HG02678 (cell line): ENCODE results near the gene CFAP74.
"Not testable (repeated sequence)": the region's sequence is repeated elsewhere in the genome, so short reads cannot be mapped to it uniquely, and the experiment has no call there.

Source experiments
- ATAC-seq: cut with Tn5 transposase; IDR thresholded peaks from one replicate; pipeline ENCODE4 v1.9.1; 2021; ENCODE audit warnings: mild to moderate bottlenecking, moderate library complexity; ENCODE audit not compliant: unreplicated experiment

CFAP74 gene

DNA sequence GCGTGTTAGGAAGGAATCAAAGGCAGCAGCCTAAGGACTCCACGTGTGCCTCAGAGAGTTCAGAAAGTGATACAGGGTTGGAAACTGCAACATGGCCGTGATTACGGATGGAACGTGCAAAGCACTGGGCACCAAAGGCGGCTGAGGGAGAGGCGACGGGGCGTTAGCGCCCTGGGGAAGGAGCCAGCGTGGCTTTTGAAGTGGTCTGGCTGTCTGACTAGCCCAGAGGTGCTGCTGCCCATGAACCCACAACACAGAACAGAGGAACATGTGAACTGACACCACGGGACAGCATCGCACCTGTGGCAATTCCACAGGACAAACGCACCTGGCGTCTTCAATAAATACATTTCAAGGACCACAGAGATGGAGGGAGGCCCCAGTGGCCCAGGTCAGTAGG lies 66.5 kb downstream of the CFAP74 start:
- no peak for ATAC-seq

DNA sequence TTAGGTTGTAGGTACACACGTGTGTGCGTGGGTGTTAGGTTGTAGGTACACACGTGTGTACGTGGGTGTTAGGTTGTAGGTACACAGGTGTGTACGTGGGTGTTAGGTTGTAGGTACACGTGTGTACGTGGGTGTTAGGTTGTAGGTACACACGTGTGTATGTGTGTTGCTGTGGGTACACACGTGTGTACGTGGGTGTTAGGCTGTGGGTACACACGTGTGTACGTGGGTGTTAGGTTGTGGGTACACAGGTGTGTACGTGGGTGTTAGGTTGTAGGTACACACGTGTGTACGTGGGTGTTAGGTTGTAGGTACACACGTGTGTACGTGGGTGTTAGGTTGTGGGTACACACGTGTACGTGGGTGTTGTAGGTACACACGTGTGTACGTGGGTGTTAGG lies 68.7 kb downstream of the CFAP74 start:
- ATAC-seq: not testable (repeated sequence)

GRCh38 chr1:1929639-1930545 lies 73.7 kb downstream of the CFAP74 start:
- no peak for ATAC-seq

DNA sequence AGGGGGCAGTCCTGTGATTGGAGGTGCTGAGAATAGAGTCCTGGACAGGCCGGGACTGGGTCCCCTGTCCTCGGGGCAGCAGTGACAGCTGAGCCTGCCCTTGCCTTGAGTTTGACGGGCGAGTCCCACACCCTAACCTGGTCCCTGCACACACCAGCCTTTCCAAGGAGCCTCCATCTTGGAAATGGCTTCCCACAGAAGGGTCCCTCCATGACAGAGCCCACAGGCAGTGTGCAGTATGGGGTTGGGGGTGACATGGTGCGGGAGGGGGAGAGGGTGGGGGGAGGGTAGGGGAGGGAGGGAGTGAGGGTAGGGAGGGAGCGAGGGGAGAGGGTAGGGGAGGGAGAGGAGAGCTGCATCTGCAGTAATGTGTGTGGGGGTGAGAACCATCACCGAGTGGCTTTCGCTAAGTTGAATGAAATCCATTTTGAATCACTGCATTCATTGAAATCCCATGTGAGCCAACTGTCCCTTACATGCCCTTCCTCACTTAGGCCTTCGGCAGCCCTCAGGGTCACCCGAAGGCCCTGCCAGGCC lies 74.4 kb downstream of the CFAP74 start:
- ATAC-seq: no peak

GRCh38 chr1:1928231-1929101 lies 75.1 kb downstream of the CFAP74 start:
- ATAC-seq: no peak

DNA sequence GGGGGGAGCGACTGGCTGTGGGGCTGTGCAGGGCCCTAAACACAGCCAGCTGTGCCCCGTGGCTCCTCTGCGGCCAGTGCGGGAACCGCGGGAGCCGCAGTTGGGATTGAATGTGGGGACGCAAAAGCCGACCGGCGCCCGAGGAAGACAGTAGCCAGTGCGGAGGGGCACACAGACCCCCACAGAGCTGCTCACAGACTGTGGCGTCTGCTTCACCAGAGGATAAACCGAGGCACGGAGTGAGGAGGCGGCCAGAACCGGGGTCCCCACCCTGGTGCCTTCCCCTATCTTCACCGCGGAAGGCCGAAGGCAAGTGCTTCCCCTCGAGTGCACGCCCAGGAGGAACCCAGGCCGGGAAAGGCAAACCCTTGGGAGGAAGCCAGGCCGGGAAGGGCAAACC lies 75.8 kb downstream of the CFAP74 start:
- no peak for ATAC-seq

DNA sequence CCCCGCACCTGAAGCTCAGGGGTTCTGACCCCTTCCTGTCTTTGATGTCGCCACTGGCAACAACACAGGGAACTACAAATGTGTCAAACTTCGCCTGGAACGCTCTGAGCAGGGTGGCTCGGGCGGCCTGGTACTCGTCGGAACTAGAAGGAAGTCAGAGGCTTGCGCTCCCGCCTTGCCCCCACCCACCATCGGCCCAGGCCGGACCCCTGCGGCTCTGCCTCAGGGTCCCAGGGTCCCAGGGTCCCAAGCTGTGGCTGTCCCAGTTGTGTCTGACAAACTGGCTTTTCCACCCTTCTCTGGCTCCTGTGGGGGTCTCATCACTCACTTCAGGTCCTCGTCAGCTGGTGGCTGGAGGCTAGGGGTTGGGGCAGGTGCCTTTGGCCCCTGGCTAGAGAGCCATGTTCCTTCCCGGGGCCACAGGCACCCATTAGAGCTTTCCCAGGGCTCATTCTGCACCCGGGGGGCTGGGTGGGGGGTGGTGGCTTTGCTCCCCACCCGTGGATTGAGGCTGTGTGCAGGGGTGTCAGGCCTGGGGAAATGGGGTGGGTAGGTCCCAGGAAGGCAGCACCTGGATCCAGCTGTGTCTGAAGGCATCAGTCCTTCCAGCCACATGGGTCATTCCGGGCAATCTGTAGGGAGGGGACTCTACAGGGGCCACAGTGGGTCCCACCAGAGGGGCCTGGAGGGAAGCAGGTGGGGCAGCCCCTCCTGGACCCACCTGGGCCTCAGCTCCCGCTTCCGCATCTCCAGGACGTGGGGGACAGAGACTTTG lies 76.5 kb downstream of the CFAP74 start:
- no peak for ATAC-seq

GRCh38 chr1:1926346-1926811 lies 77.2 kb downstream of the CFAP74 start:
- no peak for ATAC-seq

- no peak for ATAC-seq
Measured at GRCh38 chr1:1925437-1926345, 77.9 kb downstream of the CFAP74 start.

DNA sequence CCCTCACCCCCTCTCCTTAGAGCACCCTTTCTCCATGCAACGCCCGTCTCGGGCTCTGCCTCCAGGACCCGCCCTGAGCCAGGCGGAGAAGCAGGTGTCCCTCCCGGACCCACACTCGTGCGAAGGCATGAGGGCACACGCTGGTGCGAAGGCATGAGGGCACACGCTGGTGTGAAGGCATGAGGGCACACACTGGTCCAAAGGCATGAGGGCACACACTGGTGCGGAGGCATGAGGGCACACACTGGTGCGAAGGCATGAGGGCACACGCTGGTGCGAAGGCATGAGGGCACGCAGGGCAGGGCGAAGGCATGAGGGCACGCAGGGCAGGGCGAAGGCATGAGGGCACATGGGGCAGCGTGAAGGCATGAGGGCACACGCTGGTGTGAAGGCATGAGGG lies 78.7 kb downstream of the CFAP74 start:
- ATAC-seq: no peak

- ATAC-seq: no peak
Measured at GRCh38 chr1:1924386-1924785, 79.2 kb downstream of the CFAP74 start.

- no peak for ATAC-seq
Measured at GRCh38 chr1:1922956-1923833, 80.4 kb downstream of the CFAP74 start.

DNA sequence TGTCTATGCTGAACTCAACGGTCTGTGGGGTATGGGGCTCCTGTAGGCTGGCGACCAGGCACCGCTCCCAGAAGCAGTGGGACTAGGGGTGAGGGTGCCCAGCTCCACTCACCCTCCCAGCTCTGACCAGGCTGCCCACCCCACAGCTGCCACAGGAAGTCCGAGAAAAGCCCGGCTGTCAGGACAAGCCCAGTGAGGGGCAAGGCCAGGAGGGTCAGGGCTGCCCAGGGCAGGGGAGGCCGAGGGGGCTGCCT lies 81.0 kb downstream of the CFAP74 start:
- ATAC-seq: no peak

- ATAC-seq: no peak
Measured at GRCh38 chr1:1921901-1922701, 81.5 kb downstream of the CFAP74 start.

DNA sequence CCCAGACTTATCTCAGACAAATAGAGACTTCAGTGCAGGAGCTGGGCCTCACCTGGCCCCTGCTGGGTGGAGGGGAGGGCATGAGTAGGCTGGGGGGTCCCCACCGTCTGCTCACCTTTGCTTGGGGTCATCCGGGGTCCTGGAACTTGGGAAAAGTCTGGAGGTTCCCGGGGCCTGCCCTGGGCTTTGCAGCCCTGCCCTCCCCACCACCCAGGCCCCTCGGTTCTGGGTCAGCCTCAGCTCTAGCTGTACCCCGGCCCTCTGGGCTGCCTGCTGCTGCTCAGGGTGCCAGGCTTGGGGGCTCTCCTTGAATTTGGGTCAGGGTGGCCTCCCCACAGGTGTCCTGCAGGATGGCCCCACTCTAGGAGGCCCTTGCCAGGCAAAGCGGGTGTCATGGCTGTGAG lies 82.1 kb downstream of the CFAP74 start:
- ATAC-seq: no peak

DNA sequence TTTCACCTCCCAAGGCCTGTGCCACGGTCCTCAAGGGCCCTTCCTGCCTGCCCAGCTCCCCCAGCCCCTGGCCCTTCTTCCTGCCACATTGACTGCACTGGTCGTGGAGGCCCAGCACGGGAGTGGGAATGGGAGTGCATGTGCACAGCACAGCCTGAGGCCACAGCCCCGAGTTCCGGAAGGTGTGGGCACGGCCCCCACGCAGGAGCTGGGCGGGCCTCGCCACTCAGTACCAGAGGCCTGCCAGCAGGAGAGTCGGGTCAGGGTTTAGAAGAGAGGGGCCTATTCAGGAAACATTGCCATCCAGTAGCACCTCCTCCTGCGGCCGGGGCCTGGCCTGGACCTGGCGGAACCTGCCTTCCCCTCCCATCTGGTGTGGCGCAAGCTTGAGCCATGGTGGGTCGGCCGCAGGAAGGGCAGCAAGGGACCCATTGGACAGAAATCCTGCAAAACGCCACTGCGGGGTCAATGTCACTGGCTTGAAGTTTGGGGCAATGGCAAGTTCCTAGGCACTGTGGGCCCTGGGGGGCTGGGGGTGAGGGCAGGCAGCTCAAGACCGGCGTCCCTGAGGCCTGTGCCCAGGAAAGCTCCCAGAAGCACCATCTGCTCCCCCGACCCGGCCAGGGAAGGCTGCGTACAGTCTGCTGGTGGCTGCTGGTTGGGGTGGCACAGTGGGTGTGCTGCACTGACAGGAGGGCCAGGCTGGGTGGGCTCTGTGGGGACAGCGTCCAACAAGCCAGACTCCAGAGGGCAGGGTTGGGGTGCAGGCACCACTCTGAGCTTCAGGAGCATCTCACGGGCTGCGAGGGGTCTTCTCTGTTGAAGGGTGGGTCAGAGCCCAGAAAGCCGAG lies 82.8 kb downstream of the CFAP74 start:
- no peak for ATAC-seq

DNA sequence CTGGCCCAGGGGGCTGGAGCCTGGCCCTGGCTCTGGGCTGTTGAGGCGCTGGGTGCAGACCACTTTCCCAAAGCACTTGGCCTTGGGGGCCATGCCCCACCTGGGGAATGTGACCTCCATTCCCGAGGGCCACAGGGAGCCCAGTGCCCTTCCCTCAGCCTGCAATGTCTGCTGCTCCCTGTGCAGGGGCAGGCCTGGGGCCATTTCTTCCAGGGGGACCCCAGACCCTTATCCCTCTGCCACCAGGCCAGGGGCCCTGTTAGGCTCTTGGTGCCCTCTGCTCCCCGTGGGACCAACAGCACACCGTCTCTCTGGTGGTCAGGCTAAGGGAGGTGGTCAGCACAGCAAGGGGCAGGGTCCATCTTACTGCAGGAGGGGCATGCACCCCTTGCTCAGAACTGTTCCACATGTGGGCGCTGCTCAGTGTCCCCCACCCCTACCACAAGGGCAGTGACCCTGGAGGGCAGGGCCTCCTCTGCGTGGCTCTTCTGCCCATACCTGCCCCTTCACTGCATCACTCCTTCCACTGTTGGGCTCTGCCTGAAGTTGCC lies 83.5 kb downstream of the CFAP74 start:
- ATAC-seq: no peak
